WI38 (cell line): Measurements from ENCODE around the gene EOLA2.
A peak's percentile ranks its signal among the peaks of the same experiment; 100 is the strongest.
"Not testable (repeated sequence)": the region's sequence is repeated elsewhere in the genome, so short reads cannot be mapped to it uniquely, and the experiment has no call there.

Experiments
- H3K4me3 ChIP-seq: 2 replicates; pipeline ENCODE4 v1.5.1; 2011; ENCODE audit warnings: low read depth, mild to moderate bottlenecking, control low read depth, low read length
- TF ChIP-seq, protein P1 (sequence below): IDR thresholded peaks from 2 replicates; pipeline ENCODE4 v1.5.1; 2012; ENCODE audit warnings: low read depth, mild to moderate bottlenecking, control low read depth, low read length

Gene EOLA2

GRCh38 chrX:149961572-149961971 lies 23.3 kb upstream of the EOLA2 start:
- no peak overlapping the region for H3K4me3 ChIP-seq
- TF ChIP-seq, protein P1, sequence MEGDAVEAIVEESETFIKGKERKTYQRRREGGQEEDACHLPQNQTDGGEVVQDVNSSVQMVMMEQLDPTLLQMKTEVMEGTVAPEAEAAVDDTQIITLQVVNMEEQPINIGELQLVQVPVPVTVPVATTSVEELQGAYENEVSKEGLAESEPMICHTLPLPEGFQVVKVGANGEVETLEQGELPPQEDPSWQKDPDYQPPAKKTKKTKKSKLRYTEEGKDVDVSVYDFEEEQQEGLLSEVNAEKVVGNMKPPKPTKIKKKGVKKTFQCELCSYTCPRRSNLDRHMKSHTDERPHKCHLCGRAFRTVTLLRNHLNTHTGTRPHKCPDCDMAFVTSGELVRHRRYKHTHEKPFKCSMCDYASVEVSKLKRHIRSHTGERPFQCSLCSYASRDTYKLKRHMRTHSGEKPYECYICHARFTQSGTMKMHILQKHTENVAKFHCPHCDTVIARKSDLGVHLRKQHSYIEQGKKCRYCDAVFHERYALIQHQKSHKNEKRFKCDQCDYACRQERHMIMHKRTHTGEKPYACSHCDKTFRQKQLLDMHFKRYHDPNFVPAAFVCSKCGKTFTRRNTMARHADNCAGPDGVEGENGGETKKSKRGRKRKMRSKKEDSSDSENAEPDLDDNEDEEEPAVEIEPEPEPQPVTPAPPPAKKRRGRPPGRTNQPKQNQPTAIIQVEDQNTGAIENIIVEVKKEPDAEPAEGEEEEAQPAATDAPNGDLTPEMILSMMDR, result no peak

DNA sequence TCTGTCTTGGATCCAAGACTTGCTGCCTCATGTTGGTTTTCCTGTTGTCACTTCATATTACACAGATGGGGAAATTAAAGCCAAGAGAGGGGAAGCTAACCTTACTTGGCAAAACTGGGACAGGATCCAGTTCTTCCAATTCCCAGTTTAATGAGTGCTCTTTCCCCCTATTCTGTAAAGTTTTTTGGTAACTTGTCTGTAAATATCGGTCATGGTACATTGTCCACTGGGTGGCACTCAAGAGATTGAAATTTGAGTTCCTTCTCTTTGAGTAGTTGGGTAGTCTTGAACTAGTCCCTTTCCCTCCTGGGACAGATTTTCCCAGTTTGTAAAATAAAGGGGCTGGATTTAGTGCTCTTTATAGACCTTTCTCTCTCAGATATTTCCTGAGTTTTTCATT lies 12.4 kb upstream of the EOLA2 start:
- H3K4me3 ChIP-seq, result no peak overlapping the region
- TF ChIP-seq, protein P1, result 0 out of 2 replicates have a peak, but pooled peaks have one; percentile 7

DNA sequence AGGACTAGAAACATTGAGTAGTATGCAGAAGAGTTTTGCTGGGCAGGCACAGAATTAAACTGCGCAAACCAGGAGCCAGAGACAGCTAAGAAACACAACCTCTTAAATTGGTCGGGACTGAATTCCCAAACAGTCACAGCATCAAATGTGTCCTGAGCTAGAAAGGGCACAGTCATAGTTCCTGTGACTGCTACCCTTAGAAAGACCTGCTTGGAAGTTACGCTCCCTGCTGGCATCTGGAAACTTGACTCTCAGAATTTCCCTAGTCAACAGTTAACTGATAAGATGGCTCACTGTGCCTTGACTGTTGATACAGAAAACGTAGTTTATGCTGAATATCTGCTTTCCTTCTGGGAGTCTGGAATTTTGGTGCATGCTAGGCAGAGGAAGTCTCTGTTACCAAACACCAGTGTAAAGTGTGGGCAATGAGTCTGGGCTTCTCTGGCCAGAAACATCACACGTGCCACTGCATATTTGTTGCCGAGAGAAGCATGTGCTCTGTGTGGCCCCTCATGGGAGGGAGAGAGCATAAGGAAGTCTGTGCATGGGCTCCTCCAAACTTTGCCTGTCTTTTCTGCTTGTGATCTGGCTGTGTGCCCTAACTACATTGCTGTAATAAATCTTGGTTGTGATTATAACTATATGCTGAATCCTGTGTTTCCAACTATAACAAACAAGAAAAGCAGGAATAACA lies 11.6 kb upstream of the EOLA2 start:
- H3K4me3 ChIP-seq, result no peak overlapping the region
- TF ChIP-seq, protein P1, result no peak

DNA sequence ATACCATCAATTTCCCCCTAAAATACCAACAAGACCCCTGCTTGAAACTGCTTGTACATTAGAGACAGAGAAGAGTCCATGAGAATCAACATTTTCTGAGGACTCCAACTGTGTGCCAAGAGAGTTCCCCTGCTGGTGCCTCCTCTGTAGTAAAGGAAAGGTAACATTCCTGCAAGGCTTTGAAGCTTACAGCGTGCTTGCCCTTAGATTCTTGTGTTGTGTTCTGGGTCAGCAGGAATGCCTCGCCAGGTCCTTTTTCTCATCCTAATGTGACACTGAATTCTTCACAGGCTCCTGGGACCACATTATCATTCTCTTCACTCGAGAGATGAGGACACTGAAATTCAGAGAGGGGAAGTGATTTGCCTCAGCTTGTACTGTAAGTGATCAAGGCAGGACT lies 9.7 kb upstream of the EOLA2 start:
- TF ChIP-seq, protein P1, result no peak
- H3K4me3 ChIP-seq, result no peak overlapping the region

DNA sequence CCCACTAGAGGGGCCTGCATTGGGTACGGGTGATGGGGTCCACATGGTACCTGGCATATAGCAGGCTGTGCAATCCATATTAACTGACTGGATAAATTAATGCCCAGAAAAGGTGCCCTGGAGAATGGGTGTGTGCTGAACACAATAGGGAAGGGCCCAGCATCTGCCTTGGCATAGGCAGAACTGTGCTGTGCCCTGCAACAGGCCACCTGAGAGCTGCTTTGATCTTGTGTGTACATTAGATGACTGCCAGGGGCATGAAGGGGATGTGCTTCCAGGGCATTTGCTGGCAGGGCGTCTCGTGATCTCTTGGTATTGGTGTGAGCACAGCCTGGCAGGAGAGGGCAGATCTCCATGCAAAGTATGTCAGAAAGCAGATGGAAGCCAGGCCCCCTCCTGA lies 8.6 kb upstream of the EOLA2 start:
- not testable (repeated sequence) for H3K4me3 ChIP-seq

DNA sequence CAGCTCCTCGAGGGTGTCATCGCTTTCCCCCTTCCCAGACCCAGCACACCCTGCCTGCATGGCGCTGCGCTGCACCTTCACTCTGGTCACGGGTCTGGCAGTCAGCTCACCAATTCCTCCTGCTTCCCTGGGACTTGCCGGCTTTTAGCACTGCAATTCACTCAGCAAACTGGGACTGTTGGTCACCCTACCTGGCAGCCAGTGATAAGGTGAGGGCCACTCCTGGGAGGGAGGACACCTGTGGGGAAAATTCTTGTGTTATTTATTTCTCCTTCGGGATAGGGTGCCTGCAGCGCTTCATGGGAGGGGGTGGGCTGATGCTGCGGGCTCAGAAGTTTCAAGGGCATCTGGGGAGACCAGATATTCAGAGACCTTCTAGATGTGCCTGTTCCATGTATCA lies 7.5 kb upstream of the EOLA2 start:
- not testable (repeated sequence) for H3K4me3 ChIP-seq

DNA sequence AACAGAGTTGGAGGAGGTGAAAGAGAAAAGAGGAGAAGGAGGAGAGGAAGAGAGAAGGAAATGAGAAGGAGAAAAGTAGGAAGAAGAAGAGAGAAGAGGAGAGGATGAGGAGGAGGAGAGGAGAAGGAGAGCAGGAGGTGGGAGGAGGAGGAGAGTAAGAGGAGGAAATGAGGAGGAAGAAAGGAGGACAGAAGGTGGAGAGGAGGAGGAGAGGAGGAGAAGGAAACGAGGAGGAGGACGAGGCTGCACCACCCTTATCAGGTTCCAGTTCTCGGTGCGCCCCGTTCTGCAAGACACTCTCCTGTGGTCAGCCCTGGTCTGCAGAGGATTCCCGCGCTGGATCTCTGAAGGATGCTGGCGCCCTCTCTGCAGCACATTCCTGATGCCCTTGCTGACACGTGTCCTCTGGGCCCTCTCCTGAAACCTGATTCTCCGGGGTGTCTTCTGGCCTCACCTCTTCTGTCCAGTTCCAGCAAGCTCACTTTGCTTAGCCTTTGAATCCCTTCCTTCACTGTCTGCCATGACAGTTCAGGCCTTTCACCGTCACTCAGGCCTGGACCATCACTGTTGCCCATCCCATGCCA lies 6.9 kb upstream of the EOLA2 start:
- H3K4me3 ChIP-seq, result not testable (repeated sequence)

DNA sequence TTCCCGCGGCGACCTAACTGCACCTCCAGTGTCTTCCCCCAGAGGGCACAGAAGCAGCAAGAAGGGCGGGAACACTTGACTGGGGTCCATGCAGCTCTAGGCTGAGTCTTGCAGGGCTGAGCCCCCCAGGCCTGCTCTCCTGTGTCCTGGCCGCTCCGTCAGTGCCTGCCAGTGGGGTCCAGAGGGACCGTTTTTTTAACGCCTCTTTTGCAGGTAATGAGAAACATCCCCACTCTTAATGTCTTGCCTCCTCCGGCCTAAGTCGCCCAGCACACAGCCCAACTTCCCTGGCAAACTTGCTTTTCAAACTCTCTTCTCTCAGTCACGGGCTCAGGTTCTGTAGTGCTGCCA lies 2.4 kb upstream of the EOLA2 start:
- TF ChIP-seq, protein P1, result peak; percentile 41; the same call in 1 of the 2 replicates
- not testable (repeated sequence) for H3K4me3 ChIP-seq
